ENCODE results near the gene CYTH4. TPM values are rescaled to one million over a fixed set of nuclear protein-coding genes. Genes with fewer than 3 reads are reported as not detected.

The CYTH4 gene
- total RNA-seq, 4 donors from 2014 or later: 13.5 to 75.9 (median 22.5) TPM

- DNase-seq: no peak
- Histone ChIP-seq H3K36me3 (no peaks in the 10 kb centered on the region), H3K9me3 (no peaks in the 10 kb centered on the region), H3K27ac (no peak overlapping the region), H3K4me3 (no peak overlapping the region), H3K27me3 (no peaks in the 10 kb centered on the region), H3K4me1 (no peaks in the 10 kb centered on the region)
- TF ChIP-seq POLR2A (IDR thresholded peaks at IDR 0.05): no peak
- no peak for TF ChIP-seq CTCF (IDR thresholded peaks at IDR 0.05)
Measured at GRCh38 chr22:37362621-37363020, 80.3 kb downstream of the CYTH4 start.

- Histone ChIP-seq H3K4me3 (no peak overlapping the region), H3K27me3 (no peaks in the 10 kb centered on the region), H3K27ac (no peak overlapping the region), H3K9me3 (no peaks in the 10 kb centered on the region), H3K4me1 (no peaks in the 10 kb centered on the region), H3K36me3 (no peaks in the 10 kb centered on the region)
- no peak for TF ChIP-seq CTCF (IDR thresholded peaks at IDR 0.05)
- no peak for TF ChIP-seq POLR2A (IDR thresholded peaks at IDR 0.05)
- no peak for DNase-seq
Measured at GRCh38 chr22:37363261-37363992, 81.1 kb downstream of the CYTH4 start.

Other genes with a start within 250 kb of the CYTH4 start
- gene KCTD17, start 230.8 kb upstream of the CYTH4 start, total RNA-seq: 10 to 100 TPM in 3 of 4 donors, 1 to 10 TPM in 1; 9.5 to 30.5 (median 13.5) TPM
- gene TMPRSS6, start 172.8 kb upstream of the CYTH4 start, total RNA-seq: under 1 TPM in 2 of 4 donors, not detected in 2; 0.27 to 0.88 TPM
- 1 to 10 TPM; 1.5 to 7.0 (median 5.0) TPM for gene IL2RB, start 132.6 kb upstream of the CYTH4 start, total RNA-seq
- gene C1QTNF6, start 94.3 kb upstream of the CYTH4 start, total RNA-seq: 1 to 10 TPM; 3.9 to 9.4 (median 5.9) TPM
- gene SSTR3, start 70.0 kb upstream of the CYTH4 start, total RNA-seq: not detected
- 100 to 1,000 TPM in 1 of 4 donors, 10 to 100 TPM in 3; 10.0 to 124 (median 20.6) TPM for gene RAC2, start 38.2 kb upstream of the CYTH4 start, total RNA-seq
- gene ELFN2, start 145.0 kb downstream of the CYTH4 start, total RNA-seq: under 1 TPM in 1 of 4 donors, not detected in 3; under 0.01 TPM
- gene MFNG, start 203.9 kb downstream of the CYTH4 start, total RNA-seq: 10 to 100 TPM; 12.4 to 47.0 (median 26.5) TPM
- 100 to 1,000 TPM in 3 of 4 donors, 10 to 100 TPM in 1; 74.3 to 142 (median 123) TPM for gene CARD10, start 236.9 kb downstream of the CYTH4 start, total RNA-seq

All from Peyer's patch (tissue), 4 donors.